GM18508 (cell line): ENCODE measurements around the gene GATA3.

Experiments used
- ATAC-seq: cut with Tn5 transposase; IDR thresholded peaks from one replicate; pipeline ENCODE4 v1.9.1; 2021; ENCODE audit warnings: moderate number of reproducible peaks; ENCODE audit not compliant: insufficient read depth, unreplicated experiment

GATA3 gene

GRCh38 chr10:8049865-8050555 is 4.5 kb upstream of the GATA3 start:
- ATAC-seq = no peak

DNA sequence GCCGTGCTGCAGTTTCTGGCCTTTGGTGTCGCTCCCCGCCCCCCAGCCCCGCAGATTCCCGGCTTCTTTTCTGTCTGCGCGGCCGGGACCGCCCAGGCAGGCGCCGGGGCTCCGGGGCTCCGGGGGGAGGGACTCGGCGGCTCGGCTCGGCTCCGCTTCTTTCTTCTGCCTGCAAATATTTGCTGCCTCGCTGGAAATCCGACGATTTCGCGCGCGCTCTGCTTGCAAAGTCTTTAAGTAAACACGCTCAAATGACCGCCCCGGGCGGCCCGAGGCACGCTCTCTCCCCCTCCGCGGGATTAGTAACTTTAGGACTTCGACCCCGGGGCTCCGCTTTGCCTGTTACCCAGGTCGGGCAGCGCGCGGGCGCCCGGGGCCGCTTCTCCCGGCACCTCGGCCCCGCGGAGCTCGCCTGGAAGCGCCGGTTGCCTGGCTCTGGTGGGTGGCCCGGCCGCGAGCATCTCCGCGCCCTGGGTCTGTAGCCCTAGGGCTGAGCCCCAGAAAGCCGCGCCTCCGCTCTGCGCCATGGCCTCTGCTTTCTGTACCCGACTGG is 3.9 kb upstream of the GATA3 start:
- no peak for ATAC-seq

- ATAC-seq = no peak
These were observed 3.2 kb upstream of the GATA3 start for GRCh38 chr10:8051109-8051821.

DNA sequence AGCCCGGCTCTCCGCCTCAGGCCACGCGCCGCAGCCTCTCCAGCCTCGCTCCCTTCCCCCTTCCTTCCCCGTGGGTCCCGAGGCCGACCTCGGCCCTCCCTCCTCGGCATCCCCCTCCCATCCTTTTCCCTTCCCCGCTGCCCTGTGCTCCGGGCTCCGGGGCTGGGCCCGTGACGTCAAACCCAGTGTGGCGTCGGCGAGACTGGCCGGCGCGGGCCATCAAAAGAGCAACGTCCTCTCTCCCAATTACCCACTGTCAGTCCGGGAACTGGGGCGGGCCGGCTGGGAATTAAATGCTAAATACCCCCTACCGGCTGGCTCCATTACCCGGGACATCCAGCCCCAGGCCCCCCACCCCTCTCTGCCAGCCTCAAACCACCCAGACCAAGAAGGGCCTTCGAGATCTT is 2.6 kb upstream of the GATA3 start:
- no peak for ATAC-seq

- no peak for ATAC-seq
These were observed 2.0 kb upstream of the GATA3 start for GRCh38 chr10:8052341-8052955.

GRCh38 chr10:8052956-8053445 is 1.5 kb upstream of the GATA3 start:
- ATAC-seq = no peak

DNA sequence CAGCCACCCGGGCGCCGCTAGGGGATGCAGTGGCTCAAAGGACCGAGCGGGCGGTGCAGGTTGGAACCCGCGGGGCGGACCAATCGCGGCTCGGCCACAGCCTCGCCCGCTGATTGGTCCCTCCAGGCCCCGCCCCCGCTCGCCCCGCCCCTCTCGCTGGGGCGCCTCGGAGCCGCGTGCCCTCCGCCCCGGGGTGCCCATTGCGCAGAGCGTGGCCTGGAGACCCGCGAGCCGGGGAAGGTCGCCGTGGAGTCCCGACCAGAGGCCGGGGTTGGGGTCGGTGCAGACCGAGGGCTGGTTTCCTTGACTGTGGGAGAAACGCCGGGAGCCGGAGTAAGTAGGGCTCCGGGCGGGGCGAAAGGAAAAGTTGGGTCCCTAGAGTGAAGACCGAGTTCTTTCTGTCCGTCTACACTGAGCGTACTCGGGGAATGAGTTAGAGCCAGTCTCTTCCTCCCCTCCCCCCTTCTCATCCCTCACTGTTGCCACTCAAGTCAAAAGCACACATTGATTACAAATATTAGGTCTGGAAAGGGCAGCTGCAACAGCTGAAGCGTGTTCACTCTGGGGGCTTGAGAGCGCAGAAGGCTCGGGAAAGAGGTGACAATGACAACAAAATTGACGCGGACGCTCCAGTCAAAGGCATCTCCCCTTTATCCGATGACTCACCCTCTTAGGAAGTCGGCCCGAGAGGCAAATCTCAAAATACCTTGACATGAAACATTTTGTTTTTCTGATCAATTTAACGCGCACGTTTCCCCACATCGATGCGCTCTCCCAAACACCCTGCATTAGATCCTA is 843 bp upstream of the GATA3 start:
- peak; percentile 23 for ATAC-seq

- no peak for ATAC-seq
These were observed 319 bp upstream of the GATA3 start for GRCh38 chr10:8054244-8054493.

- no peak for ATAC-seq
These were observed 1.2 kb downstream of the GATA3 start for GRCh38 chr10:8055420-8056349.

DNA sequence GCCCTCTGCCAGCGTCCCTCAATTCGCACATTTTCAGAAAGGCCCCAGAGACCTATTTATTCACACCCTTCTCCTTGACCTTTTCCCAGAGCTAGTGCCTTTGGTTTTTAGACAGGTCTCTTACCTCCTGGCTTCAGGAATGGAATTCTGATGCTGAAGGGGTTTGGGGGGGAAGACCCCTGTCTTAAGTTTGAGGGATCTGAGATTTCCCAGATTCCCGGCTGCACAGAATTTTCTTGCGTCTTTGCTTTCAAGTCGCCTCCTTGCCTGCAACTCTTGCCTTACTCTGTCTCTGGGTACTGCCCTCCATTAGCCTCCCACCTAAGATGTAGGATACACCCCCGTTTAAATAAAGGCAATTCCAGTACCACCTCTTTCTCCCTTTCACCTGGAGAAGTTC is 1.9 kb downstream of the GATA3 start:
- no peak for ATAC-seq

GRCh38 chr10:8056871-8057331 is 2.4 kb downstream of the GATA3 start:
- ATAC-seq = peak; percentile 37

GRCh38 chr10:8057636-8058273 is 3.3 kb downstream of the GATA3 start:
- ATAC-seq = no peak

DNA sequence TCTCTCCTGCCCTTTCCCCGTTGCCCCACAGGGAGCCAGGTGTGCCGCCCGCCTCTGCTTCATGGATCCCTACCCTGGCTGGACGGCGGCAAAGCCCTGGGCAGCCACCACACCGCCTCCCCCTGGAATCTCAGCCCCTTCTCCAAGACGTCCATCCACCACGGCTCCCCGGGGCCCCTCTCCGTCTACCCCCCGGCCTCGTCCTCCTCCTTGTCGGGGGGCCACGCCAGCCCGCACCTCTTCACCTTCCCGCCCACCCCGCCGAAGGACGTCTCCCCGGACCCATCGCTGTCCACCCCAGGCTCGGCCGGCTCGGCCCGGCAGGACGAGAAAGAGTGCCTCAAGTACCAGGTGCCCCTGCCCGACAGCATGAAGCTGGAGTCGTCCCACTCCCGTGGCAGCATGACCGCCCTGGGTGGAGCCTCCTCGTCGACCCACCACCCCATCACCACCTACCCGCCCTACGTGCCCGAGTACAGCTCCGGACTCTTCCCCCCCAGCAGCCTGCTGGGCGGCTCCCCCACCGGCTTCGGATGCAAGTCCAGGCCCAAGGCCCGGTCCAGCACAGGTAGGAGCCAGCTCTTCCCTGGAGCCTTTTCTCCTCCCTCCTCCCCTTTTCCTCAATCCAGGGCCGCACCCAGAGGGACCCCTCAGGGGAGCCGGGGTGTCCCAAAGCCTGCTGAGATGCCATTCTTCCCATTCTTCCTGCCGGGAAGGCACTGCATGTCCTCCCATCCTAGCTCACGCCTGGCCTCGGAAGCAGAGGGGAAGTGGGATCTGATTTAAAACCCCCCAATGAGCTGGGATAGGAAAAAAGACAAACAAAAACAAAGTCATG is 4.0 kb downstream of the GATA3 start:
- ATAC-seq = no peak

- no peak for ATAC-seq
These were observed 4.9 kb downstream of the GATA3 start for GRCh38 chr10:8059191-8059936.

DNA sequence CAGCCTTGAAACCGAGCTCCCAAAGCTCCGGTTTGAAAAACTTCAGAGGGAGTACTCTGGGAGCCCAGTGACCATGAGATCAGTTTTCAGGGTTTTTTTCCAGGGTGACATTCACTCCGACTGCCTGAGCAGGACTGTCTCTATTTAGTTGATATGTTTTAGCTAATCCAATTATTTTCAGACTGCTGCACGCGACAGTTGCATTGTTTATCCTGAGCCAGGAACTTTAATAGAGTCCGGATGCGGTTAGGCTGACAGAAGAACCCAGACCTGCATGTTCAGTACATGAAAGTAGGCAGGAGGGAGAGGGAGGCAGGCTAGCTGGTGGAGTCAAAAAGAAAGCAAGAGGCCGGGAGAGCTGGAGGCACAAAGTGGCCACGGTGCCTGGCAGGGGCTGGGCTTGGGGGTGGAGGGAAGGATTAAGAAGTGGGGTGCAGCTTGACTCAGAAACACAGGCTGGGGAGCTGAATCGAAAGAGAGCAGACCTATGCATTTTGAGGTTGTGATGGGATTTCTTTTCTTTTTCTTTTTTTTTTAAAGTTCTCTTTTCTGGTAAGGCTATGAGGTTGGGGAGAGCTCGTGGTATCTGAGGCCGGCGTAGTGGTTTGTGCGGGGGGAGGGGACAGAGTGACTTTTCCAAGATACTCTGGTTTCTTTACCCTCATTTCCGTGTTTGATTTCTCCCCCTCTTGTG is 5.7 kb downstream of the GATA3 start:
- ATAC-seq = no peak

- no peak for ATAC-seq
These were observed 6.2 kb downstream of the GATA3 start for GRCh38 chr10:8060704-8061121.
